Measurements from ENCODE around the gene GTF2B.

GRCh38 chr1:88916883-88917282 is 25.5 kb upstream of the GTF2B start:
- TF ChIP-seq CTCF (conservative IDR thresholded peaks at IDR 0.05), result no peak
- TF ChIP-seq ZFX (IDR thresholded peaks at IDR 0.05), result no peak
